ENCODE results near the gene PXK. TPM values are rescaled to one million over a fixed set of nuclear protein-coding genes. Genes with fewer than 3 reads are reported as not detected.

The PXK gene
- total RNA-seq, 1 donor, result 57.9 TPM

- TF ChIP-seq, protein P1, sequence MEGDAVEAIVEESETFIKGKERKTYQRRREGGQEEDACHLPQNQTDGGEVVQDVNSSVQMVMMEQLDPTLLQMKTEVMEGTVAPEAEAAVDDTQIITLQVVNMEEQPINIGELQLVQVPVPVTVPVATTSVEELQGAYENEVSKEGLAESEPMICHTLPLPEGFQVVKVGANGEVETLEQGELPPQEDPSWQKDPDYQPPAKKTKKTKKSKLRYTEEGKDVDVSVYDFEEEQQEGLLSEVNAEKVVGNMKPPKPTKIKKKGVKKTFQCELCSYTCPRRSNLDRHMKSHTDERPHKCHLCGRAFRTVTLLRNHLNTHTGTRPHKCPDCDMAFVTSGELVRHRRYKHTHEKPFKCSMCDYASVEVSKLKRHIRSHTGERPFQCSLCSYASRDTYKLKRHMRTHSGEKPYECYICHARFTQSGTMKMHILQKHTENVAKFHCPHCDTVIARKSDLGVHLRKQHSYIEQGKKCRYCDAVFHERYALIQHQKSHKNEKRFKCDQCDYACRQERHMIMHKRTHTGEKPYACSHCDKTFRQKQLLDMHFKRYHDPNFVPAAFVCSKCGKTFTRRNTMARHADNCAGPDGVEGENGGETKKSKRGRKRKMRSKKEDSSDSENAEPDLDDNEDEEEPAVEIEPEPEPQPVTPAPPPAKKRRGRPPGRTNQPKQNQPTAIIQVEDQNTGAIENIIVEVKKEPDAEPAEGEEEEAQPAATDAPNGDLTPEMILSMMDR (IDR thresholded peaks at IDR 0.05; ENCODE audit: insufficient read depth, low read depth, low read length), result no peak
- no peak for DNase-seq (ENCODE audit: low read depth)
These were observed 88.3 kb downstream of the PXK start for GRCh38 chr3:58421004-58421403.

DNA sequence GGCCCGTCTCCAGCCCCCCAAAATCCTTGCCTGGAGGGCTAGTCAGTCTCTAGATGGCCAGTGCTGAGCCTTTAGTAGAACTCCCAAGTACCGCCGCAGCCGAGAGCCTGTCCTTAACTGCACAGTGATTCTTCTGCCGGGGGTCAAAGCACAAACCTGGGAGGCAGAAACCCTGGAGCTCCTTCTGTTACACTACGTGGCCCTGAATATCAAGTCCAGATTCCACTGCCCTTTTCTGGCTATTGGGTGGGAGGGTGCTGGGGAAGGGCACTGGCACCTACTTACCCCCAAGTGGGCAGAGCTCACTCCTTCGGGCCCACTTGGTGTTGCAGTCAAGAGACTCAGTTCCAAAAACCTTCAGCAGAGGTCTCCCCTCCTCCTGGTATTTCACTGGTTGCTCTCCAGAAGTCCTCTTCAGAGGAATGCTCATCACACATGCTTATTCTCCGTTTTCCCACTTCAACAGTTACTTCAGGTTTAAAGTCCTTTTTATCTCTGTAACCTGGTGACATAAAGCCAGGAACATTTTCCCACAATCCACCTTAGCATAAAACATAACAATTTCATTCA is 90.1 kb downstream of the PXK start:
- no peak for DNase-seq (ENCODE audit: low read depth)
- TF ChIP-seq, protein P1 (IDR thresholded peaks at IDR 0.05; ENCODE audit: insufficient read depth, low read depth, low read length), result no peak

More at GRCh38 chr3:58421004-58421403, 88.3 kb downstream of the PXK start:
- no peak overlapping the region for H3K4me3 ChIP-seq (ENCODE audit: low read depth, low read length)

GRCh38 chr3:58424613-58425012 is 91.9 kb downstream of the PXK start:
- TF ChIP-seq, protein P1 (IDR thresholded peaks at IDR 0.05; ENCODE audit: insufficient read depth, low read depth, low read length), result no peak
- no peak for DNase-seq (ENCODE audit: low read depth)

More for the DNA sequence above, 90.1 kb downstream of the PXK start:
- no peak overlapping the region for H3K4me3 ChIP-seq (ENCODE audit: low read depth, low read length)

GRCh38 chr3:58425782-58426181 is 93.1 kb downstream of the PXK start:
- TF ChIP-seq, protein P1 (IDR thresholded peaks at IDR 0.05; ENCODE audit: insufficient read depth, low read depth, low read length), result no peak
- no peak overlapping the region for H3K4me3 ChIP-seq (ENCODE audit: low read depth, low read length)
- DNase-seq (ENCODE audit: low read depth), result no peak

More at GRCh38 chr3:58424613-58425012, 91.9 kb downstream of the PXK start:
- no peak overlapping the region for H3K4me3 ChIP-seq (ENCODE audit: low read depth, low read length)

GRCh38 chr3:58427661-58428361 is 95.1 kb downstream of the PXK start:
- DNase-seq (ENCODE audit: low read depth), result no peak
- TF ChIP-seq, protein P1 (IDR thresholded peaks at IDR 0.05; ENCODE audit: insufficient read depth, low read depth, low read length), result no peak
- H3K4me3 ChIP-seq (ENCODE audit: low read depth, low read length), result no peak overlapping the region

DNA sequence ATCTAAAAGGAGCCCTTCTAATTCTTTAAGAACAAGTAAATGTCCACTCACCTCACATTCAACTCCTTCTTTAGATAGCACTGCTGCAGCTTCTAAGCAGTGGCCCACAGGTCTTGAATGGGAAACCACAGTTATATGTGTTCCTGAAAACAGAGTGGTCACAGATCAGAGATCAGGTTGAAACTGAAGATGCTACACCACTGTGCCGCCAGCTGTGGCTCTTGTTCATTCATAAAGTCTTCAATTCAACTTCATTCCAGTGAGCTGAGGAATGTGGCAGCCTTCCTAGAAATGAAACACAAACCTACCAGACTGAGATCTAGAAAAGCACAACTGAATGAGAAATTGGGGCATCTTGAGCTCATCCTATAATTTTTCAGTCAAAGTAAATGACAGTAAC is 97.0 kb downstream of the PXK start:
- TF ChIP-seq, protein P1 (IDR thresholded peaks at IDR 0.05; ENCODE audit: insufficient read depth, low read depth, low read length), result no peak
- DNase-seq (ENCODE audit: low read depth), result no peak
- no peak overlapping the region for H3K4me3 ChIP-seq (ENCODE audit: low read depth, low read length)

Data from fibroblast of villous mesenchyme (primary cell).